ENCODE measurements around the gene USE1. TPM values are rescaled to one million over a fixed set of nuclear protein-coding genes. Genes with fewer than 3 reads are reported as not detected.

Gene USE1
- total and polyA plus RNA-seq, 4 donors, result 18.7 to 75.2 (median 35.6) TPM

GRCh38 chr19:17259118-17259780, 44.1 kb downstream of the USE1 start:
- Histone ChIP-seq H3K27me3 (ENCODE audit: control insufficient read depth in 1 of 2, insufficient read depth in 2 of 2, low read length in 1 of 2) (no peaks in the 10 kb centered on the region), H3K27ac (ENCODE audit: low read depth in 1 of 2, low read length in 2 of 2) (no peak overlapping the region), H3K4me3 (ENCODE audit: low read length in 2 of 2) (no peak overlapping the region), H3K4me1 (ENCODE audit: control insufficient read depth in 1 of 2, insufficient read depth in 2 of 2, low read length in 2 of 2) (no peaks in the 10 kb centered on the region), H3K9me3 (ENCODE audit: control insufficient read depth, low read length) (peaks cover 3% of the 10 kb centered on the region), H3K36me3 (ENCODE audit: control insufficient read depth in 1 of 2, insufficient read depth in 2 of 2, low read length in 1 of 2) (no peaks in the 10 kb centered on the region)
- intact Hi-C loops (cut with DNase I), result no loop called here
- 92 to 95% methylated on average over 9 of the region's 9 CpGs for WGBS, 2 donors
- DNase-seq (no peak), ATAC-seq (ENCODE audit: low FRiP score) (no peak)

- Histone ChIP-seq H3K4me1 (ENCODE audit: control insufficient read depth in 1 of 2, insufficient read depth in 2 of 2, low read length in 2 of 2) (no peaks in the 10 kb centered on the region), H3K27ac (ENCODE audit: low read depth in 1 of 2, low read length in 2 of 2) (no peak overlapping the region), H3K27me3 (ENCODE audit: control insufficient read depth in 1 of 2, insufficient read depth in 2 of 2, low read length in 1 of 2) (no peaks in the 10 kb centered on the region), H3K9me3 (ENCODE audit: control insufficient read depth, low read length) (peaks cover 3% of the 10 kb centered on the region), H3K36me3 (ENCODE audit: control insufficient read depth in 1 of 2, insufficient read depth in 2 of 2, low read length in 1 of 2) (no peaks in the 10 kb centered on the region), H3K4me3 (ENCODE audit: low read length in 2 of 2) (no peak overlapping the region)
- intact Hi-C loops (cut with DNase I), result no loop called here
- 42 to 49% methylated on average over 1 of the region's 1 CpG for WGBS, 2 donors
- no peak for DNase-seq
- ATAC-seq (ENCODE audit: low FRiP score), result no peak
These were observed 44.8 kb downstream of the USE1 start for GRCh38 chr19:17259934-17260333.

GRCh38 chr19:17260842-17261325, 45.7 kb downstream of the USE1 start:
- no peak overlapping the region for H3K4me3 ChIP-seq (ENCODE audit: low read length in 2 of 2)
- H3K4me1 ChIP-seq (ENCODE audit: control insufficient read depth in 1 of 2, insufficient read depth in 2 of 2, low read length in 2 of 2), result no peaks in the 10 kb centered on the region
- no peaks in the 10 kb centered on the region for H3K27me3 ChIP-seq (ENCODE audit: control insufficient read depth in 1 of 2, insufficient read depth in 2 of 2, low read length in 1 of 2)
- DNase-seq (peak; percentile 88 to 94), ATAC-seq (ENCODE audit: low FRiP score) (peak; percentile 87)
- no peak overlapping the region for H3K27ac ChIP-seq (ENCODE audit: low read depth in 1 of 2, low read length in 2 of 2)
- WGBS, 2 donors, result 21 to 25% methylated on average over 15 of the region's 15 CpGs
- peaks cover 3% of the 10 kb centered on the region for H3K9me3 ChIP-seq (ENCODE audit: control insufficient read depth, low read length)
- intact Hi-C loops (cut with DNase I), result no loop called here
- no peaks in the 10 kb centered on the region for H3K36me3 ChIP-seq (ENCODE audit: control insufficient read depth in 1 of 2, insufficient read depth in 2 of 2, low read length in 1 of 2)

GRCh38 chr19:17262557-17262956, 47.4 kb downstream of the USE1 start:
- 22 to 29% methylated on average over 14 to 16 of the region's 16 CpGs for WGBS, 2 donors
- no peaks in the 10 kb centered on the region for H3K27me3 ChIP-seq (ENCODE audit: control insufficient read depth in 1 of 2, insufficient read depth in 2 of 2, low read length in 1 of 2)
- no peak overlapping the region for H3K4me3 ChIP-seq (ENCODE audit: low read length in 2 of 2)
- ATAC-seq (ENCODE audit: low FRiP score), result no peak
- no peak overlapping the region for H3K27ac ChIP-seq (ENCODE audit: low read depth in 1 of 2, low read length in 2 of 2)
- no peaks in the 10 kb centered on the region for H3K36me3 ChIP-seq (ENCODE audit: control insufficient read depth in 1 of 2, insufficient read depth in 2 of 2, low read length in 1 of 2)
- intact Hi-C loops (cut with DNase I), result no loop called here
- H3K4me1 ChIP-seq (ENCODE audit: control insufficient read depth in 1 of 2, insufficient read depth in 2 of 2, low read length in 2 of 2), result no peaks in the 10 kb centered on the region
- peaks cover 3% of the 10 kb centered on the region for H3K9me3 ChIP-seq (ENCODE audit: control insufficient read depth, low read length)
- DNase-seq, result no peak

GRCh38 chr19:17263712-17264640, 48.8 kb downstream of the USE1 start:
- intact Hi-C loops (cut with DNase I), result no loop called here
- no peak overlapping the region for H3K27ac ChIP-seq (ENCODE audit: low read depth in 1 of 2, low read length in 2 of 2)
- no peak for DNase-seq
- no peak overlapping the region for H3K4me3 ChIP-seq (ENCODE audit: low read length in 2 of 2)
- no peak for ATAC-seq (ENCODE audit: low FRiP score)
- H3K27me3 ChIP-seq (ENCODE audit: control insufficient read depth in 1 of 2, insufficient read depth in 2 of 2, low read length in 1 of 2), result no peaks in the 10 kb centered on the region
- WGBS, 2 donors, result 89 to 90% methylated on average over 23 of the region's 23 CpGs
- peaks cover 3% of the 10 kb centered on the region for H3K9me3 ChIP-seq (ENCODE audit: control insufficient read depth, low read length)
- no peaks in the 10 kb centered on the region for H3K36me3 ChIP-seq (ENCODE audit: control insufficient read depth in 1 of 2, insufficient read depth in 2 of 2, low read length in 1 of 2)
- no peaks in the 10 kb centered on the region for H3K4me1 ChIP-seq (ENCODE audit: control insufficient read depth in 1 of 2, insufficient read depth in 2 of 2, low read length in 2 of 2)

- DNase-seq (no peak), ATAC-seq (ENCODE audit: low FRiP score) (no peak)
- no peak within 1 kb of the TSS for H3K27ac ChIP-seq (ENCODE audit: low read depth in 1 of 2, low read length in 2 of 2)
- intact Hi-C loops (cut with DNase I), result no loop called here
- 43% methylated on average over 5 of the region's 5 CpGs for WGBS, 2 donors
- H3K9me3 ChIP-seq (ENCODE audit: control insufficient read depth, low read length), result peaks cover under 1% of the 10 kb centered on the region
- no peaks in the 10 kb centered on the region for H3K27me3 ChIP-seq (ENCODE audit: control insufficient read depth in 1 of 2, insufficient read depth in 2 of 2, low read length in 1 of 2)
- no peaks in the 10 kb centered on the region for H3K36me3 ChIP-seq (ENCODE audit: control insufficient read depth in 1 of 2, insufficient read depth in 2 of 2, low read length in 1 of 2)
- H3K4me1 ChIP-seq (ENCODE audit: control insufficient read depth in 1 of 2, insufficient read depth in 2 of 2, low read length in 2 of 2), result no peaks in the 10 kb centered on the region
- H3K4me3 ChIP-seq (ENCODE audit: low read length in 2 of 2), result no peak within 1 kb of the TSS
These were observed 49.5 kb downstream of the USE1 start, which contains the start of gene USHBP1 for GRCh38 chr19:17264641-17264979. TSS of gene USHBP1 (minus strand) at chr19:17264745. CDS start at chr19:17264299, 446 bp downstream.

- Histone ChIP-seq H3K27ac (ENCODE audit: low read depth in 1 of 2, low read length in 2 of 2) (no peak overlapping the region), H3K36me3 (ENCODE audit: control insufficient read depth in 1 of 2, insufficient read depth in 2 of 2, low read length in 1 of 2) (no peaks in the 10 kb centered on the region), H3K4me1 (ENCODE audit: control insufficient read depth in 1 of 2, insufficient read depth in 2 of 2, low read length in 2 of 2) (no peaks in the 10 kb centered on the region), H3K9me3 (ENCODE audit: control insufficient read depth, low read length) (no peaks in the 10 kb centered on the region), H3K4me3 (ENCODE audit: low read length in 2 of 2) (no peak overlapping the region), H3K27me3 (ENCODE audit: control insufficient read depth in 1 of 2, insufficient read depth in 2 of 2, low read length in 1 of 2) (no peaks in the 10 kb centered on the region)
- 88 to 90% methylated on average over 7 of the region's 7 CpGs for WGBS, 2 donors
- no peak for DNase-seq
- ATAC-seq (ENCODE audit: low FRiP score), result no peak
- intact Hi-C loops (cut with DNase I), result no loop called here
These were observed 50.9 kb downstream of the USE1 start for GRCh38 chr19:17266026-17266425.

GRCh38 chr19:17266589-17266974, 51.4 kb downstream of the USE1 start:
- H3K36me3 ChIP-seq (ENCODE audit: control insufficient read depth in 1 of 2, insufficient read depth in 2 of 2, low read length in 1 of 2), result peaks cover 0 to 2% of the 10 kb centered on the region in 2 donors
- no peaks in the 10 kb centered on the region for H3K27me3 ChIP-seq (ENCODE audit: control insufficient read depth in 1 of 2, insufficient read depth in 2 of 2, low read length in 1 of 2)
- no peak for ATAC-seq (ENCODE audit: low FRiP score)
- no peak overlapping the region for H3K4me3 ChIP-seq (ENCODE audit: low read length in 2 of 2)
- 65 to 73% methylated on average over 12 of the region's 12 CpGs for WGBS, 2 donors
- intact Hi-C loops (cut with DNase I), result no loop called here
- no peaks in the 10 kb centered on the region for H3K9me3 ChIP-seq (ENCODE audit: control insufficient read depth, low read length)
- no peak for DNase-seq
- H3K27ac ChIP-seq (ENCODE audit: low read depth in 1 of 2, low read length in 2 of 2), result no peak overlapping the region
- no peaks in the 10 kb centered on the region for H3K4me1 ChIP-seq (ENCODE audit: control insufficient read depth in 1 of 2, insufficient read depth in 2 of 2, low read length in 2 of 2)

Data from aorta (tissue), 5 donors.